ENCODE results near the gene RIN3. TPM values are rescaled to one million over a fixed set of nuclear protein-coding genes. Genes with fewer than 3 reads are reported as not detected.
"Not testable (repeated sequence)": the region's sequence is repeated elsewhere in the genome, so short reads cannot be mapped to it uniquely, and the experiment has no call there.

Gene RIN3
- total RNA-seq, 6 experiments from 2014 or later = 19.7 to 26.0 (median 24.6) TPM

DNA sequence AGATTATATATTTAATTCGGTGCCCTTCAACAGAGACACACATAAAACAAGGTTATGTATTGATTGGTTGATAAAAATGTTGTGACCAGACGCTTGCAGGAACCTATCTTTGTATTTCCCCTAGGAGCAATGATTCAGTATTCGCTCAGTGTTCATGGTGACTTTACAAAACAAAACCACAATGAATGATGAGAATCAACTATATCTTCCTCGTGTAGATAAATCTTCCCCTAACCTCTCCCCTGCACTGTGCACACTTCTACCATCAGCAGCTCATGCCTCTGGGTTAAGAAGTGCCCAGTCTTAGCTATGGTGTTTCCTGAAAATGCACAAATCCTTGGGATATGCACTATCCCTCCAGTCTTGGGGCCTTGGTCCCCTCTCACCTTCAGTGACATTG is 16.3 kb downstream of the RIN3 start:
- DNase-seq = no peak
- TF ChIP-seq, protein P1, sequence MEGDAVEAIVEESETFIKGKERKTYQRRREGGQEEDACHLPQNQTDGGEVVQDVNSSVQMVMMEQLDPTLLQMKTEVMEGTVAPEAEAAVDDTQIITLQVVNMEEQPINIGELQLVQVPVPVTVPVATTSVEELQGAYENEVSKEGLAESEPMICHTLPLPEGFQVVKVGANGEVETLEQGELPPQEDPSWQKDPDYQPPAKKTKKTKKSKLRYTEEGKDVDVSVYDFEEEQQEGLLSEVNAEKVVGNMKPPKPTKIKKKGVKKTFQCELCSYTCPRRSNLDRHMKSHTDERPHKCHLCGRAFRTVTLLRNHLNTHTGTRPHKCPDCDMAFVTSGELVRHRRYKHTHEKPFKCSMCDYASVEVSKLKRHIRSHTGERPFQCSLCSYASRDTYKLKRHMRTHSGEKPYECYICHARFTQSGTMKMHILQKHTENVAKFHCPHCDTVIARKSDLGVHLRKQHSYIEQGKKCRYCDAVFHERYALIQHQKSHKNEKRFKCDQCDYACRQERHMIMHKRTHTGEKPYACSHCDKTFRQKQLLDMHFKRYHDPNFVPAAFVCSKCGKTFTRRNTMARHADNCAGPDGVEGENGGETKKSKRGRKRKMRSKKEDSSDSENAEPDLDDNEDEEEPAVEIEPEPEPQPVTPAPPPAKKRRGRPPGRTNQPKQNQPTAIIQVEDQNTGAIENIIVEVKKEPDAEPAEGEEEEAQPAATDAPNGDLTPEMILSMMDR (IDR thresholded peaks at IDR 0.05) = no peak
- no peaks in the 10 kb centered on the region; the same call in 1 of the 2 replicates for H3K27me3 Mint-ChIP-seq (ENCODE audit: insufficient read depth)
- no peak overlapping the region for H3K4me3 Mint-ChIP-seq
- H3K4me1 Mint-ChIP-seq (ENCODE audit: low read depth) = peaks cover 35% of the 10 kb centered on the region
- no peak overlapping the region for H3K27ac Mint-ChIP-seq
- peaks cover 13% of the 10 kb centered on the region for H3K36me3 Mint-ChIP-seq (ENCODE audit: low read depth)
- H3K9me3 Mint-ChIP-seq = no peaks in the 10 kb centered on the region

DNA sequence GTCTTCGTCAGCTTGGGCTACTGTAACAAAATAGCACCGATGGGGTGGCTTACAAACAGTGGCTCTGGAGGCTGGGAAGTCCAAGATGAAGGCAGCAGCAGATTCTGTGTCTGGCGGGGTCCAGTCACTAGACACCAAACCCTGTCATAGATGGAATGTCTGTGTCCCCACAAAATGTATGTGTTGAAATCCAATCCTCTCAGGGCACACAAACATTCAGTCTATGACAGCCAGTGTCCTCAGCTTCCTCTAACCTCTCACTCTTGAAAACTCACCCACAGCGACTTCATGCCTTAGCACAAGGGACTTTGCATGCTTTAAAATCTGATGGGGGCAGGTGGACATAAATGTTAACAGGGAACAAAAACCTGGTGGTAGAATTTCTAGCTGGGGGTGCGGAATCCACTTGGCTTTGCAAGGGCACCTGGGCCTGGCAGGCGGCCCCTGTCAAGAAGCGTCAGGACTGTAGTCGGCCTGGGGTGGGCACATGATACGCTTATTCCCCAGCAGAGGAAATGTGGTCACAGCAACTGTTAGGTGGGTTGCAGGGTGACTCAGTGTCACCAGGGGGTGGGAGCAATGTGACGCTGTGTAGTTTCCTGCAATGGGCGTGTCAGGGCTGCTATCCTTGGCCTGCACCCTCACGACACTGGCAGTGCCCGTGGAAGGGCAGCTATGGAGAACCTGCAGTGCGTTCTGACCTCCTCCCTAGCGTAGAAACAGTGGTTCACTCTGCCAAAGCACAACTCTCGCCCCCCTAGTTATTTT is 17.7 kb downstream of the RIN3 start:
- no peak for DNase-seq
- Mint-ChIP-seq H3K4me1 (ENCODE audit: low read depth) (peaks cover 48% of the 10 kb centered on the region), H3K36me3 (ENCODE audit: low read depth) (peaks cover 13% of the 10 kb centered on the region), H3K9me3 (no peaks in the 10 kb centered on the region), H3K27me3 (ENCODE audit: insufficient read depth) (no peaks in the 10 kb centered on the region; the same call in 1 of the 2 replicates), H3K27ac (no peak overlapping the region), H3K4me3 (no peak overlapping the region)
- TF ChIP-seq, protein P1 (IDR thresholded peaks at IDR 0.05) = no peak

DNA sequence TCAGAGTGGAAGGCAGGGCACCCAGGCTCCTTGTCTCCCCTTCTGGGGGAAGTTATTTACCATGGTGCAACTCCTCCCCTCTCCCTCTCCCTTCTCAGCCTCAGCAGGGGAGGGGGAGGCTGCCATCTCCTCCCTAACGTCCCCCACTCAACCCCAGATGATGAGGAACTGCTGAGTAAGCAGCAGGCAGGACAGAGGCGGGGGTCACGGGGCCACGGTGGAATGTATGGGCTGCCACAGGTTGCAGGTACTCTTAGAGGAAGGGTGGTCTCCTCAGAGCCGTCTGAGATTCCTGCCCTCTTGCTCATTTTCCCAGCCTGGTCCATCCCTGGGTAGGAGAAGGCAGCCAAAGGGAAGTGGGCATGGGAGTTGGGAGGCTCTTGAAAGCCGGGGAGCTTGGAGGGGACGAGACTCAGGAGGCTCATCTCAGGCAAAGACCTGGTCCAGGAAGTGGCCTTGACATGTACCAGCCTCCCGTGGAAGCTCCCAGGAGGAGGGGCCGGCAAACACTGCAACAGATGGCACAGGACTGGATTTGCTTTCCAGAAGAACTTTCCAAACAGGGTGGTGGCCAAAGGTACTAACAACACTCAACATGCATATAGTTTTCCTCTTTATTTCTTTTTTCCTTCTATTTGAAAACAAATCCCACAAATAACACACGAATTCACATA is 19.0 kb downstream of the RIN3 start:
- peaks cover 54% of the 10 kb centered on the region for H3K4me1 Mint-ChIP-seq (ENCODE audit: low read depth)
- no peak for DNase-seq
- H3K9me3 Mint-ChIP-seq = no peaks in the 10 kb centered on the region
- no peaks in the 10 kb centered on the region; the same call in 1 of the 2 replicates for H3K27me3 Mint-ChIP-seq (ENCODE audit: insufficient read depth)
- H3K27ac Mint-ChIP-seq = no peak overlapping the region
- TF ChIP-seq, protein P1 (IDR thresholded peaks at IDR 0.05) = no peak
- H3K36me3 Mint-ChIP-seq (ENCODE audit: low read depth) = peaks cover 13% of the 10 kb centered on the region
- H3K4me3 Mint-ChIP-seq = no peak overlapping the region

DNA sequence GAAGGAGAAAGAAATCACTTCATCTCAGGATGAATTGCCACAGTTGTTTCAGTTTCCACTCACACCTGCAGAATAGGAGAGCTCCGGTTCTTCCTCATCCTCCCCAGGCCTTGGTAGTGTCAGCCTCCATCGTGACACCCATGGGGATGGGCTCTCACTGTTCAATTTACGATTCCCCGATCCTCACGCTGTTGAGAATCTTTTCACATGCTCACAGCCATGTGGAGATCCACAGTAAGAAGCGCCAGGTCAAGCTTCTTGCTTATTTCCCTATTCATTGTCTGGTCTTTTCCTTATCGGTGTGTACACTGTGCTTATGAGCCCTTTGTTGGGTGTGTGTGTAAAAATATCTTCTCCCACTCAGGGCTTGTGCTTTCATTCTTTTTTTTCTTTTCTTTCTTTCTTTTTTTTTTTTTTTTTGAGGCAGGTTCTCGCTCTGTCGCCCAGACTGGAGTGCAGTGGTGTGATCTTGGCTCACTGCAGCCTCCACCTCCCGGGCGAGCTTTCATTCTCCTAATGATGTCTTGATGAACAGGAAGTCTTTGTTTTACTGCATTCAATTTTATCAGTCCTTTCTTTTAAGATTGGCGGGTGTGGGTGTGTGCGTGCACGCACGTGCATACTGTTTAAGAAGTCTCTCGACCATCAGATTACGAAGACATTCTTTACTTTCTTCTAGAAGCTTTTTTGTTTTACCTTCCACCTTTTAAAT is 21.5 kb downstream of the RIN3 start:
- TF ChIP-seq, protein P1 (IDR thresholded peaks at IDR 0.05) = no peak
- no peak overlapping the region for H3K4me3 Mint-ChIP-seq
- peaks cover 7% of the 10 kb centered on the region for H3K36me3 Mint-ChIP-seq (ENCODE audit: low read depth)
- no peaks in the 10 kb centered on the region; the same call in 1 of the 2 replicates for H3K27me3 Mint-ChIP-seq (ENCODE audit: insufficient read depth)
- H3K9me3 Mint-ChIP-seq = no peaks in the 10 kb centered on the region
- no peak overlapping the region for H3K27ac Mint-ChIP-seq
- peaks cover 53% of the 10 kb centered on the region for H3K4me1 Mint-ChIP-seq (ENCODE audit: low read depth)
- DNase-seq = no peak

DNA sequence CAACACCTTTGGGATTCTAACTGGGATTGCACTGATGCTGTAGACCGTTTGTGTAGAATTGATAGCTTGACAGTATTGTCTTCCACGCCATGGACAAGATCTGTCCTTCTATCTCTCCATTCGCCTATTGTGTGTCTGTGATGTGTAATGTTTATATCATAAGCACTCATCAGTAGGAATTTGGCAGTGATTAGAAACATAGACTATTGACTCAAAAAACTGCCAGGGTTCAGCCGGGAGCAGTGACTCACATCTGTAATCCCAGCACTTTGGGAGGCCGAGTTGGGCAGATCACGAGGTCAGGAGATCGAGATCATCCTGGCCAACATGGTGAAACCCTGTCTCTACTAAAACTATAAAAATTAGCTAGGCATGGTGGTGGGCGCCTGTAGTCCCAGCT is 22.6 kb downstream of the RIN3 start:
- H3K27me3 Mint-ChIP-seq (ENCODE audit: insufficient read depth); H3K36me3 Mint-ChIP-seq (ENCODE audit: low read depth); H3K4me3 Mint-ChIP-seq; H3K9me3 Mint-ChIP-seq: not testable (repeated sequence)
- DNase-seq = peak; percentile 76
- H3K27ac Mint-ChIP-seq = peak overlapping the region; percentile 77
- peaks cover 58% of the 10 kb centered on the region for H3K4me1 Mint-ChIP-seq (ENCODE audit: low read depth)

Data from HFFc6 (cell line).